HG03558 (cell line): ENCODE data around the gene CMTM7.
A peak's percentile ranks its signal among the peaks of the same experiment; 100 is the strongest.
"Not testable (repeated sequence)": the region's sequence is repeated elsewhere in the genome, so short reads cannot be mapped to it uniquely, and the experiment has no call there.

ENCODE experiments used
- ATAC-seq: cut with Tn5 transposase; IDR thresholded peaks from one replicate; pipeline ENCODE4 v1.9.1; 2021; ENCODE audit warnings: moderate number of reproducible peaks; ENCODE audit not compliant: unreplicated experiment; ENCODE audit errors: extremely low read depth

The CMTM7 gene

DNA sequence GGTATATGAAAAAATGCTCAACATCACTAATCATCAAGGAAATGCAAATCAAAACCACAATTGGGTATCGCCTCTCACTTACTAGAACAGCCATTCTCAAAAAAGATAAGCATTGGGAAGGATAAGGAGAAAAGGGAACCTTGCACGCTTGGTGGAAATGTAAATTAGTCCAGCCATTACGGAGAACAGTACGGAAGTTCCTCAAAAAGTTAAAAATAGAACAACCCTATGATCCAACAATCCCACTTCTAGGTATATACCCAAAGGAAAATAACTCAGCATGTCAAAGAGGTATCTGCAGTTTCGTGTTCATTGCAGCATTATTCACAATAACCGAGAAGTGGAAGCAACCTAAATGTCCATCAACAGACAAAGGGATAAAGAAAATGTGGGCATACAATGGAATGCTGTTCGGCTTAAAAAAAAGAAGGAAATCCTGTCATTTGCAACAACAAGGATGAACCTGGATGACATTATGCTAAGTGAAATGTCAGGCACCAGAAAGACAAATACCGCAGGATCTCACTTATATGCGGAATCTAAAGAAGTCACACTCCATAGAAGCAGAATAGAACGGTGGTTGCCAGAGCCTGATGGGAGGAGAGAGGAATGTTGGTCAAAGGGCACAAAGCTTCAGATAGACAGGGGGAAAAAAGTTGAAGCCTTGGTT is 11.7 kb upstream of the CMTM7 start:
- no peak for ATAC-seq

GRCh38 chr3:32381922-32382321 is 9.7 kb upstream of the CMTM7 start:
- no peak for ATAC-seq

DNA sequence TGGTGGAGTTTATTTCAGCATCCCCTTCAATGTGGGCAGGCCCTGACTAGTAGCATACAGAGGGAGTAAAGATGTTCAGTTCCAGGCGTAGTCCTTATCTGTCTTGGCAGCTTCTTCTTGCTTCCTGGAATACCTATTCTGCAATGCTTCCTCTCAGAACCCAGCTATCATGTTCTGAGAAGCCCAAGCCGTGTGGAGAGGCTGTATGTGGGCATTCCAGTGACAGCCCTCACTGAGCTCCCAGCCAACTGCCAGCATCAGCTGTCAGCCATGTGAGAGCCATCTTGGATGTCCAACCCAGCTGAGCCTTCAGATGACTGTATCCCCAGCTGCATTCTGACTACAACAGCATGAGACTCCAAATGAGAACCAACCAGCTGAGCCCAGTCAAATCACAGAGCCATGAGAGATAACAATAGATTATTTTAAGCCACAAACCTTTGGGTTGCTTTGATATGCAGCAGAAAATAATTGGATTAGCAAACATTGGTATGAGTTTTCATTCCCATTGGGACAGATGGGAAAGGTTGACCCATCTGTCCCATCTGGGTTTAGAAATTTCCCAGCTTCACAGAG is 8.4 kb upstream of the CMTM7 start:
- no peak for ATAC-seq

DNA sequence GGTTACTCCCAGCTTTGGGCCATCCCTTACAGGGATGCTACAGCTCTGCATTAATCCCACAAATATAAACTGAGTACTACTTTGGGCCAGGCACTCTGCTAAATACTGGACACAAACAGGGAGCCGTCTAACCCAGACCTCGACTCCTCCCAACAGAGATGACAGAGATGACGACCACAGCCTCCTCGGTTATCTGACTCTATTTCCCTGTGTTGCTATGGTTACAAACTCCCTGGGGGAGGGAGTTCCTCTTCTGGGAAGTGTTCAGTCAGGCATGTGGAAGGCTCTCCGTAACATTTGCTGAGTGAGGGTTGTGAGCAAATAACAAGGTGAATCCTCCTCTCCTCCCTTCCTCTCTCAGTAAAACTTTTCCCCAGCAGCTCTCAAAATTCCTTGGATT is 6.7 kb upstream of the CMTM7 start:
- ATAC-seq: no peak

DNA sequence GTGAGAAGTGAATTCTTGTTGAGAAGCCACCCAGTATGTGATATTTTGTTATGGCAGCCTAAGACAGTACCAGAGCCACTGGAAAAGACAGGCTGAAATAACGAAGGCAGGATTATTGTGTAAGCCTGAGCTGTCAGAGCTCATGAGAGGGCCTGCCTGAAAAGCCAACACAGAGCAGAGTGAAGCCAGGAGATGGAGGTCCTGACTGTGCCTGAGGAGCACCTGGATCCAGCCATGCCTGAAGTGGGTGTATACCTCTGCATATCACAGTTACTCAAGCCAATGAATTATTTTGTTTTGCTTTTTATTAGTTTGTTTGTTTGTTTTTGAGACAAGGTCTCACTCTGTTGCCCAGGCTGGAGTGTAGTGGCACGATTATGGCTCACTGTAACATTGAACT is 4.1 kb upstream of the CMTM7 start:
- no peak for ATAC-seq

- ATAC-seq: not testable (repeated sequence)
Measured at GRCh38 chr3:32389577-32389976, 2.1 kb upstream of the CMTM7 start.

DNA sequence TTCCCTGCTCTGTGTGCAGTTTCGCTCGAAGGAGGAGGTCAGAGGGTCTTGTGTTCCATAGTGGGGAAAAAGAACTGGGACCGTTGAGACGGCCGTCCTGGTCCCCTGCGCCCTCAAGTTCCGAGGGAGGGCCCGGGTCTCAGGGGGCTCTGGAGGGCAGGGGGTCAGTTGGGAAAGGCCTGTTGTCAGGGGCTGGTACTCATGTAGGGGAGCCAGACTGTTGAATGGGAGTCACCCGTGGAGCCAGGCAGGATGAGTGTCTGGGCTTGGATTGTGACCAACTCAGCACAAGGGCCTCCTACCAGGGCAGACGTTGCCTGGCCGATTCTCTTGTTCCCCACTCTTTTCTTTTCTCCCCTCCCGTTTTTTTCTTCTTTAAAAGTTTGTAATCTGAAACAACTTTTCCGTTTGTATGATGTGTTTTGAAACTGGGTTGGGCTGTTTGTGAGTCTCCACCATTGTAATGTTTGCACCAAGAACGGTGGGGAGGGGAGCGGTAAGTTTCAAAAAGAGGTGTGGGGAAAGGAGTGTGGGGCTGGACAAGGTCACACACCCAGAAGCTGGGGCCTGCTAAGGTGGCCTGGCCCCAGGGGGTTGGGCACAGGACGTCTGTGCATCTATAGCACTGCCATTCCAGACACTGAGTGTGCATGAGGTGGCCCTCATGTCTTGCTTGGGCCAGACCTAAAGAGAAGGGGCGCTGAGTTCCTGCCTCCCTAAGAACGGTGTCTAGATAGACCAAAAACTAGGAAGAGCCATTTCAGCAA is 1.1 kb downstream of the CMTM7 start:
- ATAC-seq: no peak

GRCh38 chr3:32395496-32395895 is 3.8 kb downstream of the CMTM7 start:
- no peak for ATAC-seq

GRCh38 chr3:32397941-32398340 is 6.3 kb downstream of the CMTM7 start:
- ATAC-seq: no peak

- no peak for ATAC-seq
Measured at GRCh38 chr3:32398531-32398930, 6.9 kb downstream of the CMTM7 start.

GRCh38 chr3:32399030-32399620 is 7.5 kb downstream of the CMTM7 start:
- no peak for ATAC-seq

- no peak for ATAC-seq
Measured at GRCh38 chr3:32401126-32401525, 9.5 kb downstream of the CMTM7 start.

- peak; percentile 41 for ATAC-seq
Measured at GRCh38 chr3:32401556-32402081, 10.0 kb downstream of the CMTM7 start.

DNA sequence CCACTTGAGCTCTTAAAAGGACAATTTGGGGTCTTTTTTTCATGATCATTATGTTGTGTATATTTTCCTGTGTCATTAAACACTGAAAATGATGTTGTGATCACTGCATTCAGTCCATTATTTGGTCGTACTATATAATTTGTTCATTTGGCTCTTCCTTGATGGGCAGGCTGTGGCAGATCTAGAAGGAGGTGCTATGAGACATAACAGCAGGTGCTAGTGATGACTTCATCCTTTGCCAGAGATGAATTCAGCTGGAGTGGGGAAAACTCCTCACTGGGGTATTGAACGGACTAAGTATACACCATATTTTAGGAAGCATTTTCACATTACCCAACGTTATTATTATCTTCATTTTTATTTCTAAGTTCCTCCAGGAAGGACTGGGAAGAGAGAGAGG is 12.0 kb downstream of the CMTM7 start:
- no peak for ATAC-seq

DNA sequence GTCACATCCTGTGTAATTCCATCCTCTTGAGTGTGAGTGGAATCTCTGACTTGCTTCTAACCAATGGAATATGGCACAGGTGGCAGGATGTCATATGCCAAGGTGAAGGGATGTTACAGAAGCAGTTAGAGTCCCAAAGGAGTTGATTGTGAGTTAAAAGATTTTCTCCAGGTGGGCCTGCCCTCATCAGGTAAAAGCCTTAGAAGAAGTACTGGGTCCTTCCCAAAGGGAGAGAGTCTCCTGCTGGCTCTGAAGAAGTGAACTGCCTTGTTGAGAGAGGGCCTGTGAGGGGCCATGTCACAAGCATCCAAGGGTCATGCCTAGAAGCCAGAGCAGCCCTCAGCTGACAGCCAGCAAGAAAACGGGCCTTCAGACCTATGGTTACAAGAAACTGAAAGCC is 13.1 kb downstream of the CMTM7 start:
- ATAC-seq: no peak

- ATAC-seq: no peak
Measured at GRCh38 chr3:32405155-32405554, 13.5 kb downstream of the CMTM7 start.

DNA sequence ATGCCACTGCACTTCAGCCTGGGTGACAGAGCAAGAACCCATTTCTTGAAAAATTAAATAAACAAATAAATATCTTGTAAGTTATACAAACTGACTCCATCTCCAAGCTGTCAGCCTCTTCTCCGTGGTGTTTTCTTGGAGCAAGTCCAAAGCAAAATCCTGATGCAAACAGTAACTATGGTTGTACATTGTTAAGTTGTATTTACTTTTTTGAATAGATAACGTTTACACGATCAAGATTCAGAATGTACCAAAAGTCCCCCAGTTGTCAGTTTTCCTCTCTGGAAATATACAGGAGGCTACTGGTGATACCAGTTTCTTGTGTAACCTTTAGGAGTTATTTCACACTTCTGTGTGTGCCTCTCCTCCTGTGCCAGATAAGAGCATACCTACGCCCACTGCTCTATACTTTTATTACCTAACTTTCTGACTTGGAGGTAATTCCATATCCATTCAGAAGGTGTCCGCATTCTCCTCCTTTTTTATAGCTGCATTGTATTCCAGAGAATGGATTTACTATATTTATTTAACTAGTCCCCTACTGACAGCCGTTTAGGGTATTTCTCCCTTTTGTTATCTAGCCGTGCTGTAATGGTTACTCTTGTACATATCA is 14.2 kb downstream of the CMTM7 start:
- no peak for ATAC-seq

DNA sequence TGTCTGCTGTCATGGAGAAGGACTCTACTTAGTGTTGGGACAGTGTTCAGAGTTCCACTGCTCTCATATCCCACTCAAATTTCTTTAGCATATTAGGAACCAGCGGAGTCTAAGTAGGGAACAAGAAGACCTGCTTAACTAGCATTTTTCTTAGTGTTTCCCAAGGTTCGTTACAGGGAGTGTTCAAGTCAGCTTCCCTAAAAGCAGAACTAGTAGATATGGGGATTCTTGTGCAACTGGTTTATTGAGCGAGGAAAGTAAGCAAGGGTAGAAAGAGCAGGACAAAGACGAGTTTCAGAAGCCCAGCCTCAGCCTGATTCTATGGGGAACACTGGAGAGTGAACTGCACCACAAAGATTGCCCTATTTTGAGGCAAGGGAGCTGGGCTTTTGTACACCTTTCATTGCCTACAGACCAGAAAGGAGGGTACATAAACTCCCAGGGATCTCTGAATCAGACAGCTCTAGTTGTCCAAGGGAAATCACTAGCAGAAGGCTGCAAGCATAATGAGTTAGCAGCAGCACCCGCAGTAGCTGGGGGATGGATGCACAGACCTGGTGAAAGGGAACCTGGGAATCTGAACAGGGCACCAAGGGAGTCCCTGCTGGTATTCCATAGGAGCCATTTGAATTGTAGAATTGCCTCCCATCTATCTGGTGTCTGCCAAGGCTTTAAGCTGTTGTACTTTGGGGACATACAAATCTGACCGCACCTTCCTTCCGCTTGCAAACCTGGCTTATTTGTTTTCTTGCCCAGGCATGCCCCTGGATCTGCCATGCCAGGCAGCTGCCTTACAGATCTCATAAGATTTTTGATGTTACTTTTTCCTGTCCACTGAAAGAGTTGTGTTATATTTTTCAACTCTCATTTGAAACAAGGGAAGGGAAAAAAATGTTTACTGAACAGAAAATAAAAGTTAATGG is 15.1 kb downstream of the CMTM7 start:
- no peak for ATAC-seq

DNA sequence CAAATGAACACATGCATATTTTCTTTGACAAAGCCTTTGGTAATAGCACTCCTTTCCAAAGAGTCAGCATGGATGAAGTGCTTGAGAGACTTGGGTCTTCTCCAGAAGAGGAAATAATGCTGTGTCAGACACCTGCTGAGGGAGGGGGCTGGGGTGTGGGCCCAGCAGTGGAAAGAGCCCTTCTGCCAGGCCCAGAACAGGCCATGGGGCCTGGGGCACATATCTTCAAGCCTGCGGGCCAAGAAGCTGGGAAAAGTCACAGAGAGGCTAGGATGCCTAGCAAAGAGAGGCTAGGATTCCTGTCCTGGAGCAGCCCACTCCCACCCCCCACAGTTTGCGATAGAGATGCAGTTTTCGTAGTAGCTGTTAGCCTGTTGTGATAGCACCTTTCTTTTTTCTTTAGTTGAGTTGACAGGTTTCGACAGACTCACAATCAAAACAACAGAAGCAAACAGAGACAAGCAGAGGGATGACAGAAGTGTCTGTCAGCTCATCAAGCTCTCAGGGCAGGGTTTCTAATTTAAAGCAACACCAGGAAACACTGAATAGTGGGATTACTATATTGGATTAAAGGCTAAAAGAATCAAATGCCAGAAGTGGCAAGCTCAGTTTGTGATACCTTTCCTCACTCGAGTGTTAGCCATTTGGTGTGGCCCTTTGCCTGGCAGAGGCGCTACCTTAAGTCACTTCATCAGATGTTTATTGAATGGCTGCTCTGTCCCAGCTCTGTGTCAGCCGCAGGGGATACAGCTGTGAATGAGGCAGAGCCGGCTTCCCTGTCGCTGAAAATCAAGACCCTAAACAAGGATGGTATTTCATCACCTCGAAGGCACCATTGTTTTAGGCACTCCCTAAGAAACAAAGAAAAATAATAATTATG is 19.0 kb downstream of the CMTM7 start:
- ATAC-seq: no peak
